Immature natural killer cell (primary cell): ENCODE measurements around the gene DIP2C. TPM values are rescaled to one million over a fixed set of nuclear protein-coding genes. Genes with fewer than 3 reads are reported as not detected.

Experiments used
- DNase-seq, 3 donors: peaks; one replicate each; pipeline ENCODE4 v3.0.0; 2022; ENCODE audit warnings: mixed read lengths in 1 of 3
- H3K27ac Mint-ChIP-seq, 6 donors: one replicate each; pipeline ENCODE4 v1.8.0; 2020; ENCODE audit warnings: mixed read lengths in 6 of 6, mild to moderate bottlenecking in 5 of 6, inconsistent platforms in 4 of 6, moderate library complexity in 3 of 6
- H3K27me3 Mint-ChIP-seq, 3 donors: one replicate each; pipeline ENCODE4 v1.8.0; 2020 to 2021; ENCODE audit warnings: low read depth in 3 of 3, mild to moderate bottlenecking in 3 of 3, mixed read lengths in 3 of 3, moderate library complexity in 3 of 3, inconsistent platforms in 1 of 3
- H3K36me3 Mint-ChIP-seq, 3 donors: one replicate each; pipeline ENCODE4 v1.8.0; 2020; ENCODE audit warnings: mixed read lengths in 3 of 3, inconsistent platforms in 2 of 3, mild to moderate bottlenecking in 2 of 3
- H3K4me1 Mint-ChIP-seq, 2 donors: one replicate each; pipeline ENCODE4 v1.8.0; 2020; ENCODE audit warnings: inconsistent platforms in 2 of 2, mild to moderate bottlenecking in 2 of 2, mixed read lengths in 2 of 2, moderate library complexity in 1 of 2
- H3K4me3 Mint-ChIP-seq, 5 donors: one replicate each; pipeline ENCODE4 v1.8.0; 2020; ENCODE audit warnings: mild to moderate bottlenecking in 5 of 5, mixed read lengths in 5 of 5, inconsistent platforms in 3 of 5, moderate library complexity in 3 of 5
- H3K9me3 Mint-ChIP-seq, 6 donors: one replicate each; pipeline ENCODE4 v1.8.0; 2020; ENCODE audit warnings: mild to moderate bottlenecking in 6 of 6, mixed read lengths in 6 of 6, inconsistent platforms in 4 of 6, moderate library complexity in 3 of 6
- polyA plus RNA-seq, 3 donors: library from polyadenylated mRNA; unstranded; fragments of 300-500 nt; fragmentation: Illumina TruSeq; gene quantifications; one replicate each; pipeline ENCODE4 v1.2.3, GENCODE V29; 2021

DIP2C gene
- under 1 TPM in 2 of 3 donors, not detected in 1; 0.06 to 0.41 TPM for polyA plus RNA-seq

- H3K4me3 Mint-ChIP-seq, result peak within 1 kb of the TSS; percentile 53 to 76 (median 65)
- H3K27ac Mint-ChIP-seq, result no peak within 1 kb of the TSS
- peaks cover 9 to 17% (median 17%) of the 10 kb centered on the region in 3 donors for H3K27me3 Mint-ChIP-seq
- peaks cover 0 to 3% (median 0%) of the 10 kb centered on the region in 6 donors for H3K9me3 Mint-ChIP-seq
- no peaks in the 10 kb centered on the region for H3K36me3 Mint-ChIP-seq
- H3K4me1 Mint-ChIP-seq, result peaks cover 0 to 12% of the 10 kb centered on the region in 2 donors
- DNase-seq, result no peak
Observed at GRCh38 chr10:689452-690371, at the start of gene DIP2C. DIP2C (minus strand) TSS chr10:689668; CDS start chr10:689578, 90 bp downstream.

GRCh38 chr10:734481-734880, 45.0 kb upstream of the DIP2C start:
- no peak for DNase-seq
- Mint-ChIP-seq H3K4me3 (no peak overlapping the region), H3K27me3 (peaks cover 0 to 7% (median 4%) of the 10 kb centered on the region in 3 donors), H3K4me1 (no peaks in the 10 kb centered on the region), H3K9me3 (peaks cover 0 to 2% (median 0%) of the 10 kb centered on the region in 6 donors), H3K27ac (no peak overlapping the region), H3K36me3 (no peaks in the 10 kb centered on the region)

- no peak overlapping the region for H3K27ac Mint-ChIP-seq
- H3K36me3 Mint-ChIP-seq, result no peaks in the 10 kb centered on the region
- H3K4me1 Mint-ChIP-seq, result no peaks in the 10 kb centered on the region
- H3K4me3 Mint-ChIP-seq, result no peak overlapping the region
- peaks cover 0 to 2% (median 0%) of the 10 kb centered on the region in 6 donors for H3K9me3 Mint-ChIP-seq
- no peak for DNase-seq
- peaks cover 0 to 7% (median 4%) of the 10 kb centered on the region in 3 donors for H3K27me3 Mint-ChIP-seq
Observed at GRCh38 chr10:733086-733485, 43.6 kb upstream of the DIP2C start.

- Mint-ChIP-seq H3K27ac (no peak overlapping the region), H3K27me3 (peaks cover 2 to 10% (median 4%) of the 10 kb centered on the region in 3 donors), H3K4me3 (no peak overlapping the region), H3K4me1 (no peaks in the 10 kb centered on the region), H3K36me3 (no peaks in the 10 kb centered on the region), H3K9me3 (peaks cover 0 to 2% (median 0%) of the 10 kb centered on the region in 6 donors)
- no peak for DNase-seq
Observed at GRCh38 chr10:729213-729612, 39.7 kb upstream of the DIP2C start.

GRCh38 chr10:728603-729002, 39.1 kb upstream of the DIP2C start:
- H3K4me3 Mint-ChIP-seq, result no peak overlapping the region
- DNase-seq, result no peak
- peaks cover 0 to 2% (median 0%) of the 10 kb centered on the region in 6 donors for H3K9me3 Mint-ChIP-seq
- H3K4me1 Mint-ChIP-seq, result no peaks in the 10 kb centered on the region
- H3K27ac Mint-ChIP-seq, result no peak overlapping the region
- peaks cover 2 to 10% (median 4%) of the 10 kb centered on the region in 3 donors for H3K27me3 Mint-ChIP-seq
- no peaks in the 10 kb centered on the region for H3K36me3 Mint-ChIP-seq

GRCh38 chr10:727162-727790, 37.8 kb upstream of the DIP2C start:
- Mint-ChIP-seq H3K27me3 (peaks cover 0 to 10% (median 2%) of the 10 kb centered on the region in 3 donors), H3K36me3 (no peaks in the 10 kb centered on the region), H3K9me3 (no peaks in the 10 kb centered on the region), H3K27ac (no peak overlapping the region), H3K4me3 (no peak overlapping the region), H3K4me1 (no peaks in the 10 kb centered on the region)
- no peak for DNase-seq

- Mint-ChIP-seq H3K4me1 (no peaks in the 10 kb centered on the region), H3K27me3 (peaks cover 0 to 6% (median 2%) of the 10 kb centered on the region in 3 donors), H3K9me3 (no peaks in the 10 kb centered on the region), H3K36me3 (no peaks in the 10 kb centered on the region), H3K4me3 (no peak overlapping the region), H3K27ac (no peak overlapping the region)
- DNase-seq, result no peak
Observed at GRCh38 chr10:725786-726185, 36.3 kb upstream of the DIP2C start.

GRCh38 chr10:725302-725701, 35.8 kb upstream of the DIP2C start:
- Mint-ChIP-seq H3K4me1 (no peaks in the 10 kb centered on the region), H3K4me3 (no peak overlapping the region), H3K36me3 (no peaks in the 10 kb centered on the region), H3K9me3 (no peaks in the 10 kb centered on the region), H3K27me3 (peaks cover 0 to 5% (median 2%) of the 10 kb centered on the region in 3 donors), H3K27ac (no peak overlapping the region)
- DNase-seq, result no peak

- no peak for DNase-seq
- Mint-ChIP-seq H3K4me3 (no peak overlapping the region), H3K36me3 (no peaks in the 10 kb centered on the region), H3K9me3 (no peaks in the 10 kb centered on the region), H3K4me1 (no peaks in the 10 kb centered on the region), H3K27ac (no peak overlapping the region), H3K27me3 (peaks cover 0 to 3% (median 2%) of the 10 kb centered on the region in 3 donors)
Observed at GRCh38 chr10:723973-724372, 34.5 kb upstream of the DIP2C start.

GRCh38 chr10:722281-723060, 33.0 kb upstream of the DIP2C start:
- DNase-seq, result no peak
- no peaks in the 10 kb centered on the region for H3K4me1 Mint-ChIP-seq
- peaks cover 0 to 5% (median 2%) of the 10 kb centered on the region in 3 donors for H3K27me3 Mint-ChIP-seq
- H3K27ac Mint-ChIP-seq, result no peak overlapping the region
- no peak overlapping the region for H3K4me3 Mint-ChIP-seq
- no peaks in the 10 kb centered on the region for H3K36me3 Mint-ChIP-seq
- H3K9me3 Mint-ChIP-seq, result no peaks in the 10 kb centered on the region

GRCh38 chr10:718143-718700, 28.8 kb upstream of the DIP2C start:
- no peak for DNase-seq
- H3K4me3 Mint-ChIP-seq, result no peak overlapping the region
- H3K27ac Mint-ChIP-seq, result no peak overlapping the region

GRCh38 chr10:717458-717857, 28.0 kb upstream of the DIP2C start:
- H3K4me3 Mint-ChIP-seq, result no peak overlapping the region
- H3K27me3 Mint-ChIP-seq, result peaks cover 2 to 13% (median 4%) of the 10 kb centered on the region in 3 donors
- no peak overlapping the region for H3K27ac Mint-ChIP-seq
- peaks cover 0 to 5% (median 0%) of the 10 kb centered on the region in 6 donors for H3K9me3 Mint-ChIP-seq
- H3K4me1 Mint-ChIP-seq, result no peaks in the 10 kb centered on the region
- no peak for DNase-seq
- no peaks in the 10 kb centered on the region for H3K36me3 Mint-ChIP-seq

More at GRCh38 chr10:718143-718700, 28.8 kb upstream of the DIP2C start:
- H3K9me3 Mint-ChIP-seq, result peaks cover 0 to 5% (median 0%) of the 10 kb centered on the region in 6 donors
- H3K36me3 Mint-ChIP-seq, result no peaks in the 10 kb centered on the region
- peaks cover 2 to 13% (median 4%) of the 10 kb centered on the region in 3 donors for H3K27me3 Mint-ChIP-seq
- H3K4me1 Mint-ChIP-seq, result no peaks in the 10 kb centered on the region

GRCh38 chr10:716821-717220, 27.4 kb upstream of the DIP2C start:
- no peak overlapping the region for H3K27ac Mint-ChIP-seq
- H3K4me1 Mint-ChIP-seq, result no peaks in the 10 kb centered on the region
- H3K36me3 Mint-ChIP-seq, result no peaks in the 10 kb centered on the region
- H3K27me3 Mint-ChIP-seq, result peaks cover 2 to 15% (median 4%) of the 10 kb centered on the region in 3 donors
- no peak overlapping the region for H3K4me3 Mint-ChIP-seq
- peaks cover 0 to 5% (median 0%) of the 10 kb centered on the region in 6 donors for H3K9me3 Mint-ChIP-seq
- DNase-seq, result no peak
